ENCODE data around the gene IL10RA.

IL10RA gene

DNA sequence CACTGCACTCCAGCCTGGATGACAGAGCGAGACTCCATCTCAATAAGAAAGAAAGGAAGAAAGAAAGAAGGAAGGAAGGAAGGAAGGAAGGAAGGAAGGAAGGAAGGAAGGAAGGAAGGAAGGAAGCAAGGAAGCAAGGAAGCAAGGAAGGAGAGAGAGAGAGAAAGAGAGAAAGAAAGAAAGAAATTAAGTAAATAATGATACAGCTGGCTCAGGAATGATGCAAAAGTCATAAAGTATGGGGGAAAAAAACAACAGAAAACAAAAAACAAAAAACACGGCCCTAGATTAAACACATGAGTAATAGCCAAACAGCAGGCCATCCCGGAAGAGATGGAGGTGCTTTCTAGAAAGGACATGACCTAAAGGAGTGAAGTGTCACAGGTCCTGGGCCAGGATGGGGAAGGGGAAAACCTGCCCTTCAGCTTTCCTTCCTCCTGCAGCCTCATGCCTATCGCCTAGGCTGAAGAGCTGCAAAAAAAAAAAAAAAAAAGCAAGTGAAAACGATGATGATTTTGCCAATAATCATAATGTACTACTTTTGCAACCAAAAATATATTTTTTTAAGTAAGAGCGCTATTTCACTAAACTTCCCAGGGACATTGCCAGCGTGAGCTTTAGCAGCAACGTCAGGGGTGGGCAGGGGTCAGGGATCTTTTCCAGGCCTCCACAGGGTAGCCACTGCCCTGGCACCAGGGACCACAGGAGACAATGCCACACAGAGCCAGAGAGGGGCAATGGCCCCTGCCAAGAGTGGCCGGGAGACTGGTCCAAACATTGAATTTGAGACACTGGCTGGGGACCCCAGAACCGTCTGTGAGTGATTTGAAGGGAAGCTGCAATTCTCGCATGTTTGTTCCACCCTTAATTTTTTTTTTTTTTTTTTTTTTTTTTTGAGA lies 62.5 kb downstream of the IL10RA start:
- DNase-seq, result no peak

DNA sequence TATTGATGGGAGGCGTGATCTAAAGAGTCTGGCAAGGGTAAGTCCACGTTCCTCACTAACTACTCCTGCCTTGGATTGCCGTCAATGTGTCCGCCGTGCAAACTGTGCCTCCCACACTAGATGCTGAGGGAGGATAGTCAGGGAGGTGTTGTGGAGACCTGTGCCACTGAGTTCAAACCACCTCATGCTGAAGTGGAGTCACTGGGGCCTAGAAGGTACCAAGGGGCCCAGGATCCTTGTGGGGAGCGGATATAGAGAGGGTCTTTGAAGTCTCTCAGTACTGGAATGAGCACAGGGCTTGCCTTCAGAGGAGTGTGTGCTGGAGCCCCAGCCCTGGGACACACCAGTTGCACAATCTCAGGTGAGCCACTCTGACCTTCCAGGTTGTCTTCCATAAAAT lies 63.6 kb downstream of the IL10RA start:
- DNase-seq, result no peak

DNA sequence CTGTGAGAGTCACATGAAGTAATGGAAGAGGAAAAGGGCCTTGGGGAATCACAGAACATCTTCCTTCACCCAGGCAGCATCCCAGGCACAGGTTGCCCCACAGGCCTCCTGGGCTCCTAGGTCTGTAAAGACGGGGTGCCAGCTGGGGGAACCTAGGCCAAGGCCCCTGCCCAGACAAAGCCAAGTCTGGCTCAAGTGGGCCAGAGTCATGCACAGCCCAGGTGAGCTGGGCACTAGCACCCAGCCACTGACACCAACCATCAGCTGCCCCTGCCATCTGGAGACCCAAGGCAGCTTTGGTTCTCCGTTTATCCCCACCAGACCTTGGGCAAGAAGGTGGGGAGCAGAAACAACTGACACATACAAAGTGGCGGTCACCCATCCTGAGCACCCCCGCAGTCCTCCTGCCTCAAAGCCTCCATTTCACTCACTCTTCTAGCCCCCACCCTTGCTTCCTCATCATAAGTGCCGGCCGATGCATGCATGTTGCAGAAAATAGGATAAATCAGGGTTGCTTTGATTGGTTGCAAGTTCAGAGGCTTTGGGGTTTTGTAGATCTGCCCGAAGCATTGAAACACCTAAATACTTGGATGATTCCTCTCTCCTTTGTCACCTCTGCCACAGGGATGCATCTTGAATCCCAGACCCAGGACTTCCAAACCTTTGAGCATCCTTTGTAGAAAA lies 64.2 kb downstream of the IL10RA start:
- DNase-seq, result no peak
